GM18511 (cell line): ENCODE results near the gene SLC4A11.
"Not testable (repeated sequence)": the region's sequence is repeated elsewhere in the genome, so short reads cannot be mapped to it uniquely, and the experiment has no call there.

Experiments used
- ATAC-seq: cut with Tn5 transposase; IDR thresholded peaks from one replicate; pipeline ENCODE4 v1.9.1; 2021; ENCODE audit warnings: mild to moderate bottlenecking, moderate library complexity; ENCODE audit not compliant: unreplicated experiment

Gene SLC4A11

DNA sequence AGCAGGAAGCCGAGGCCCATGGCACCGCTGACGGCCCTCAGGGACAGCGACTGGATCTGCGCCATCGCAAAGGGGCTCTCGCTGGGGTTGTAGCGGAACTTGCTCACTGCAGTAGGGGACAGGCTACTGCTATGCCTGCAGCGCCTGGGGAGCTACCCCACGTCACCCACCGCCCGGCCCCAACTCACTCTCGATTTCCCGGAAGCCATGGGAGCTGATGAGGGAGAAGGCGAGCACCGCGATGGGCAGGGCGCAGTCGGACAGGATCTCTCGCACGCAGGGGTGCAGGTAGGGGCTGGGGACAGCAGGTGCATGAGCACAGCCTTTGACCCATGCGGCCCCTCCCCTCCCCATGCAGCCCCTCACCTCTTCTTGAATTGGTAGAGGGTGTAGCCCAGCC is 9.8 kb downstream of the SLC4A11 start:
- ATAC-seq = no peak

DNA sequence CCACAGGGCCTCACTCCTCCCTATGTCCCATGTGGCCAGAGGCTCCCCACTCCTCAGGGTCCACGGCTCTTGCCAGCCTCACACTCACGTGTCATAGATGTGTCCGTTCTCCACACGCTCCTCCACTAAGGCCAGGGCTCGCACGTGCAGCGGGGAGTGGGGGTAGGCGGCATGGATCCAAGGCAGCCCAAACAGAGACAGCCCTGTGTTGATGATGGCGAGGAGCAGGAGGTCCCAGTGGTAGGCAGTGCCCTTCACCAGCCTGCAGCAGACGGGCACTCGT is 10.3 kb downstream of the SLC4A11 start:
- no peak for ATAC-seq

DNA sequence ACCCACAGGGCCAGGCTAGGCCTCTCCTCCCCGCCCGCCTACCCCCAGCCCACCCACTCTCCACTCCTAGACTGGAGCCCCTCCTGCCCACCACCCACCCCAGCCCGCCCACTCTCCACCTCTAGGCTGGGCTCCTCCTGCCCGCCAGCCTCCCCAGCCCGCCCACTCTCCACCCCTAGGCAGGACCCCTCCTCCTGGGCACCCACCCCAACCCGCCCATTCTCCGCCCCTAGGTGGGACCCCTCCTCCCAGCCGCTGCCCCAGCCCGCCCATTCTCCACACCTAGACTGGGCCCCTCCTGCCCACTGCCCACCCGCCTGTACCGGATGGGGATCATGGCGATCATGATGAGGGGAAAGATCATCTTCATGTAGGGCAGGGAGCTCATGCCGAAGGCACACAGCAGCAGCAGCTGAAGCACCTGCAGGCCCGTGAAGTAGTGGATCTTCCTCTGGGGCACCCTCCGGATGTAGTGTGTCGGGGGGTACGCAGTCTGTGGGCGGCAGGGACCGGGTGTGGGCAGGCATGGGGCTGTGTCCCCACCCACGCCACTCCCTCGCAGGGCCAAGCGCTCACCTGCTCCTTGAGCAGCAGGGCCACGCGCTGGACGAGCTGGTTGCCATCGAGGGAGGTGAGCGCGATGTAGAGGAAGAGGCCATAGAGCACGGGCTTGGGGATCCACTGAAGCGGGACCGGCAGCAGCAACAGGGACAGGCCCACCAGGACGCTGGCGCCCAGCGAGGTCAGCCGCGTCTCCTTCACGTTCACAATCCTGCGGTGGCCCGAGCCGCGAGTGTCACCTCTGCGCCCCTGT is 10.8 kb downstream of the SLC4A11 start:
- no peak for ATAC-seq

DNA sequence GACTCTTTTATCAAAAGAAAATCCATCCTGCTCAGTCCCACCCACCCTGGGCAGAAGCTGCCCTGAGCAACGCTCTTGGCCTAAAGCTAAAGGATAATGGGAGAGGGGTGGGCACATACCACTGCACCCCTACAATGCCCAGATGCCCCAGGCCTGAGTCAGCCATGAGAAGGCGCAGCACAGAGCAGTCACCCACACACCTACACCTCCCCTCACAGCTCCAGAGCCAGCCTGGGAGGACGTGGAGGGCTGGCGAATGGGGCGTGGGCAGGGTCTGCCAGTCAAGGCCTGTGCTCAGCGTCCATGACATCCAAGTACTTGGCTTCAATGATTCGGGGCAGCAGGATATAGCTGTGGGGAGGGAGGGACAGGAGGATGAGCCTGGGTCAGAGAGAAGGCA is 11.5 kb downstream of the SLC4A11 start:
- no peak for ATAC-seq

DNA sequence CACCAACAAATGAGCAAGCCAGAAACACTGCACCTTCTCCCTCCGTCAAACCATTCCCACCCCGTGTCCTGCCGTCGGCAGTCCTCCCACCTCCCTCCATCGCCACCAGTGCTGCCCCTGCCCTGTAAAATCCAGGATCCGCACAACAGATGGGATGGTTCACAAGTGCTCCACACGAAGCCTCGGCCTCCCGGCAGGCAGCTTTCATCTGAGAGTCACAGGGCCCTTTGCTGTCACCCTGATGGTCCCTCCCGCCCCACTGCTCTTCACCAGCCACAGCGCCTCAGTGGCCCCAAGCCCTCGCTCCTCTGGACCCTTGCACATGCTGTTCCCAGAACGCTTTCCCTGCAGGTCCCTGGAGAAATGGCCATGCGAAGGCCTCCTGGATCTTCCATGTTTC is 12.1 kb downstream of the SLC4A11 start:
- no peak for ATAC-seq

DNA sequence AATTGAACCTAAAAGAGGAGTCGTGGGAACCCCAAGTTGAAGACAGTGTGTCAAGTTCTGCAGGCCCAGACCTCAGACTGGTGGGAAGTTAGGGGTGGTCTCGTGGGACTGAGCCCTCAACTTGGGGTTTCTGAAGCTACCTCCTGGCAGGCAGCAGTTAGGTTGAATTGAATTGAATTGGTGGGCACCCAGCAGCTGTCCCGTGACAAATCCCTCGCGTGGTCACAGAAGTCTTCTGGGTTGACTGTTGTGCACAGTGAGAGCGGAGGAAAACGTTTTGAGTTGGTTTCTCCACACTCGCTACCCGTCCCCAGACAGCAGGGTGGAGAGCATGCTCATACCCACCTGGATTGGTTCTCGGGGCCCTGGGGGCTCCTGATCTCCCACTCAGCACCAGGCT is 12.9 kb downstream of the SLC4A11 start:
- no peak for ATAC-seq

DNA sequence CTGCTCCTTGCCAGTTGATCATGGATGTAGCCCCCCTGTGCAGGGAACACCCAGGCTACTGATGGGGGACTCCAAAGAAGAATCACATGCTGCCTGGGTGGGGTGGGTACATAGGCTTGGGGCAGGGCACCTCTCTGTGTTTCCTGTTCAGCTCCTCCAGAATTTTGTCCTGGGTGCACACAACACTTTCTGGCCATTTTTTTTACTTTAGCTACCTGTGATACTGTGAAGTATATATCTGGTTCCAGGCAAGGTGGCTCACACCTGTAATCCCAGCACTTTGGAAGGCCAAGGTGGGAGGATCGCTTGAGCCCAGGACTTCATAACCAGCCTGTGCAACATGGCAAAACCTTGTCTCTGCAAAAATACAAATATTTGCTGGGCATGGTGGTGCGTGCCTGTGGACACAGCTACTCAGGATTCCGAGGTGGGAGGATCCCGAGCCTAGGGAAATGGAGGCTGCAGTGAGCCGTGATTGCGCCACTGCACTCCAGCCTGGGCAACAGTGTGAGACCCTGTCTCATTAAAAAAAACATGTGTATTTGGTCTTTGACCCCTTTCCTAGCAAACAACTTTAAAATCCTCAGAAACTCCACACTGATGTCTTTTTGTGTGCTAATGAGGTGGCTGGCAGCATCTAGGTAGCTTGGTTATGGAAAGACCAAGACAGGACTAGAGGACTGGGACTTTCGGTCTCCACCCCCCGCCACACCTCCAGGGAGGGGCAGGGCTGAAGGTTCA is 14.1 kb downstream of the SLC4A11 start:
- no peak for ATAC-seq

DNA sequence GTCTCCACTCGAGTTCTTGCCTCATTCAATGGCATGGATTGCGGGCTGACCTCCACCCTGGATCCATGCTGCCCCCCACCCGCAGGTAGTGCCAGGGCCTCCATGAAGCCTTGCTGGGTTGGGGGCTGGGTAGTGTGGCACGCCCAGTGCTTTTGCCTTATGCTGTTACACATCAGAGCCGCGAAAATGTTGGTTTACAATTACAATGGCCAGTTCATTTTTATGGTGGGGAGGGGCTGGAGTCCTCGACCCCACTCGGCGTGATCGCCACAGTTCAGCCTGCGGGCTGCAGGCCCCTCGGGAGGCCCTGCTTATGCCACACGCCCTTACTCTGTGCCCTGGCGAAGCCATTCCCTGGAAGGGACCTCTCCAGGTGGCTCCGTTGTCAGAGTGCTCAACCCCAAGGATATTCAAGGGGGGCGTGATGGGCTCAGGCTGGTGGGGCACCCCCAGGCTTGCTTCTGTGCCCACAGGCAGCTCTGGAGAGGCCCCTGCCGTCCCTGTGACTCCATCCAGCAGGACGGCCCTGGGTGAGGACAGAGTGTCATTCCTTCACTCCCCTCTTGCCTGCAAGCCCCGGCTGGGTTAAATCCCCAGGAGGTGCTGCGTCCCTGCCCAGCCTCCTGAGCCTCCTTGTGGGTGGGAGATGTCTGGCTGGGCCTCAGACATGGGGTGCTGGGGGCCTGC is 14.9 kb downstream of the SLC4A11 start:
- ATAC-seq = no peak

DNA sequence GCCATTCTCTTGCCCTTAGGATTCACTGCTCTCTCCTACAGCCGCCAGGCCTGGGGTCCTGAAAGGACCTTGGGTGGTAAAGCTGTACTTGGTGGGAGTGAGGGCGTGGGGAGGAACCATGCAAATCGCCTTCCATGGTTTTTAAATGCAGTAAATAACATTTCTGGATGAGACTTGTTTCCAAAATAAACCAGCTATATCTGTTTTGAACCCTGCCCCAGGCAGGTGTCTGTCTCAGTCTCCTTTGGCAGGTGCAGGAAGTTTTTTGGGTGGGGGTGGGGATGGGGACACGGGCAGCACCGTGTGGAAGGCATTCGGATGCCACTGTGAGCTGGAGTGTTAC is 15.4 kb downstream of the SLC4A11 start:
- no peak for ATAC-seq

DNA sequence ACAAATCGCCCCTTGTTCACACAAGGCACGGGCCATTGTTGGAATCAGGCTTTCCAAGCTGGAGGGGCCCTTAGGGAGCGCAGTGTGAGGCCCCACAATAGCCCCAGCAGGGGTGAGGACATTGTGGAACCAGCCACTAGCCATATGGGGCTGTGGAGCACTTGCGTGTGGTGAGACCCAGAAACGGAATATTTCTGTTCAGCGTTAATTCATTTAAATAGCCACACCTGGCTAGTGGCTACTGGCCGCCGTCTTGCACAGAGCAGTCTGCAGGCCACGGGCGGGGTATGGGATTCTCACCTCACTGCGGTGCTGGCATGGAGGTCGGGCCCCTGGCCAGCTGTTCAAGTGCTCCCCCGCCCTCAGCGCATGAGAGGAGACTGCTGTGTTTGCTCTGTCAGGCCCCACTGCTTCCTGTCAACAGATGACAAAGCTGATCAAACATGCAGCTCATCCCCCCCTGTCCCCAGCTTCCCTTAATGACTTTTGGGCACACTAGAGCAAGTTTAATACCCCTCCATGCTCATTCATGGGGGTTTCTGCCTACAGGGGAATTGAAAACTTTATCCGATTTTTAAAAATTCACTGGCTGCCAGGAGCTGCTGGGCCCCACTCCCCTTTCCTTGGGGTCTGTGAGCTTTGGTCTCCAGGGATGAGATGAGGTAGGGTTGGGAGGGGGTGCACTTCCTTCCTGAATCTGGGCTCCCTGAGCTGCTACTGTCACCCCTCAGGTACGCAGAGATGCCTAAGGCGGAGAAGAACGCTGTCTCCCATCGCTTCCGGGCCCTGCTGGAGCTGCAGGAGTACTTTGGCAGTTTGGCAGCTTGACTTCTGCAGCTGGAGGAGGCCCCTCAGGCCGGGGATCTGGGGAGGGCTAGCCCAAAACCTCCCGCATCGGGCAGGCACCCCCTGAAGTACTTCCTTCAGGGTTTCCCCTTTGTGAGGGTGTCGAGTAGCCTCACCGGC is 16.1 kb downstream of the SLC4A11 start:
- peak; percentile 71 for ATAC-seq

DNA sequence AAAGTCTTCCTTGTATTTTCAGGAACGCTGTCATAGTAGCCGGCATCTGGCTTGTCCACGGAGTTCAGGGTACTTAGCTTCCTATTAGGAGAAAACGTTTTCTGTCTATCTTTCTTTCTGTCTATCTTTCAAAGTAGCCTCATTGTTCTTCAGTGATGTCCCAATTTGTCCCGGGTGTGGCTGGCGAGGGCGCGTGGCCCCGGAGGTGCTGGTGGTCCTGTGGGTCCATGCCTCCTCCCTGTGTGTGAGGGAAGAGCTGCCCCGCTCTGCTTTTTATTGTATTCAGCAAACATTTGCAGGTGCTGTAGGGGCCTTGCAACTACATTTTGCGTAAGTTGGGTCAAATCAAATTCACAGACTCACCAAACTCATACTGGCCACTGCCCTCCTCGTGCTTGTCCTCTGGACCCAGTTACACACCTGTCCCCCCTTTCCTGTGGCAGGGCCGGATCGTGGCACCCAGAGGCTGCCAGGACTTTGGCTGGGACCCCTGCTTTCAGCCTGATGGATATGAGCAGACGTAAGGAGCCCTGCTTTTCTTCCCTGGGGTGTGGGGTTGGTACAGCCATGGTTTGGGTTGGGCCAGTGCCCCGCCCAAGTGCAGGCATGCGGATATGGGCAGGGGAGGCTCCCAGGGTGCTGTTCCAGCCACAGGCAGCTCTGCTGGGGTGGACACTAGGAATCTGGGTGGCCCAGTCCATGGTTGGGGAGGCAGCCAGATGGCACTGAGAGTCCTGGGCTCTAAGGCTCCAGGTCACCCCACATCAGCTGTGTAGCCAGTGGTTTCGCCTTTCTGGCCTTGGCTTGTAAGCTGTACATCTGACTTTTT is 17.4 kb downstream of the SLC4A11 start:
- no peak for ATAC-seq

DNA sequence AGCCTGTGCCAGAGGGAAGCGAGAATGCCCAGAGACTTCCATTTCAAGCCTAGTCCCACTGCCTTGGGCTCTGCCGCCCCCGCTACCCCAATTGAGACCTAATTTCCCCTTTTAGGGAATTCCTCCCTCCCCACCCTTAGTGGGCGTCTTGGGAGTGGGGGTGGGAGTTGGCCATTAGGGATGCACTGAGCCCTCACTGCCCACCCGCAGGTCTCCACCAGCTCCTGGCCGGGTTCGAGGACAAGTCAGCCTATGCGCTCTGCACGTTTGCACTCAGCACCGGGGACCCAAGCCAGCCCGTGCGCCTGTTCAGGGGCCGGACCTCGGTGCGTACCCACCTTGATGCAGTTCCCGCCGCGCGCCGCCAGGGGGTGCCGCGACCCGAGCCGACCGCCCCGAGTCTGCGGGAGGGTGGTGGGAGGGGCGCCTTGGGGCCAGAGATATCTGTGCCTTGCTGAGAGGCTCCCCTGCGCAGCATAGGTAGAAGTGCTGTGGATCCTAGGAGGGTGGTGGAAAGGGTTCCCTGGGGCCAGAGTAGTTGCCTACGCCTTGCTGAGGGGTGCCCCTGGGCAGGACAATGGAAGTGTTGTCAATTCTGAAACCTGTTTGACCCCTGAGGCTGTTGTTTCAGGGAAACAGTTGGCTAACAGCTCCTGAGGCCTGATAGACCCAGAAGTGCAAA is 20.5 kb downstream of the SLC4A11 start:
- peak; percentile 62 for ATAC-seq

DNA sequence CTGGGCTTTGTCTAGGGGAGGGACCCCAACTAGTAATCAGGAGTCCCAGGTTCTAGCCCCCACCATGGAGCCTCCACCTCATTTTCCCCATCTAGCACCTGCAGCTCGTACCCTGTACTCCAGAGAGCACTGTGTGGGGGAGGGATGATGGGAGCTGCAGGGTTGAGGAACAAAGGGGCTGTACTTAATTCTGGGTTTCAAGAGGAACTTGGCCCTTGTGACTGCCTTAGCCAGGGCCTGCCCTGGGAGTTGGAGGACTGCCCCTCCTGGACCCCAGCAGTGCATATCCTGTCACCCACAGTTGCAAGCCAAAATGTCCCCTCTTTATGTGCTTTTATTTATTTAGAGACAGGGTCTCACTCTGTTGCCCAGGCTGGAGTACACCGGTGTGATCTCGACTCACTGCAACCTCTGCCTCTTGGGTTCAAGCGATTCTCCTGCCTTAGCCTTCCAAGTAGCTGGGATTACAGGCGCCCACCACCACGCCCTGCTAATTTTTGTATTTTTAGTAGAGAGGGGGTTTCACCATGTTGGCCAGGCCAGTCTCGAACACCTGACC is 23.6 kb downstream of the SLC4A11 start:
- ATAC-seq = not testable (repeated sequence)

DNA sequence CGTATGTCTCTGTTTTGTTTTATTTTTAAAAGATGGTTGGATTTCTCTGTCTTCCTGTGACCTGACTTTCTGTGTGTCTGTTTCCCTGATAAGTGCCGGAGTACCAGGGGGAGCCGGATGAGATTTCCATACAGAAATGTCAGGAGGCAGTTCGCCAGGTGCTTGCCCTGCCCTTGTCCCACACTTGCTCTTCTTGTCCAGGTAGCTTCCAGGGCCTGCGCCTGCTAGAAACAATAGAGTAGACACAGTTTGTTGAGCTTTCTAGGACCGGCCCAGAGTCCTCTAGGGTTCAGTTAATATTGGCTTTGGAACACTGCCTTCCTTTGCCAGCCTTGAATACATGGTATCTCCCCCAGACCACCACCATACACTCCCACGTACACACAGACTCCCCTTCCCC is 25.8 kb downstream of the SLC4A11 start:
- no peak for ATAC-seq

DNA sequence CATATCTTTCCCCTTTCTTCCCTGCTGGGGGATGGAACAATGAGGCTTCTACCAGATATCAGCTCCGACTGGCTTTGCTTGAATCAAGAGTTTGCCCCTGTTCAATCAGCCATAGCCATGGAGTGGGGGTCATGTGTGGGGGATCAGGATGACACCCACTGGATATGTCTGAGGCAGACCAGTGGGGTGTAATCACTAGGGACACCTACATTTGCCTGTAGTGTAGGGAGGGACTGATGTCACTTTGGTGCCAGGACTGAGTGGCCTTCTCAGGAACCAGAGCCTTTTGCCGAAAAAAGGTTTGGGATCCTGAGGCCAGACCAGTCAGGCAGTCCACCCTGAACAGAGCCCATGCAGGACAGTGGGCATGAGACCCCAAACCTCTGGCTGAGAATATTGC is 28.6 kb downstream of the SLC4A11 start:
- no peak for ATAC-seq

DNA sequence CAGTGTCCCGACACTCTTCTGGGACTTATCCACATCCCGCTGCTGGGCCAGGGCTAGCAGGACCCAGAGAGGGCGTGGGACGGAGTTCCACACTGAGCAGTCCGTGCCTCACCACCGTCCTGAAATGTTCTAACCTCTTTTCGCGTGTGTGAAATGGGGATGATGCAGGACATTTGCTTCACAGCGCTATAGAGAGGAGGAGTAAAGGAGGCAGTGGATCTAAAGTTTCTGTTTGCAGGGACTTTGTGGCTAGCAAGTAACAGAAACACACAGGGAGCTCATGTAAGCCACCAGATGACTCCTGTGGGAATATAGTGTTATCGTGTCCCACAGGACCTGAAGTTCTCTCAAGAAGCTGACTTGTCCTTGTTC is 29.1 kb downstream of the SLC4A11 start:
- ATAC-seq = peak; percentile 29

DNA sequence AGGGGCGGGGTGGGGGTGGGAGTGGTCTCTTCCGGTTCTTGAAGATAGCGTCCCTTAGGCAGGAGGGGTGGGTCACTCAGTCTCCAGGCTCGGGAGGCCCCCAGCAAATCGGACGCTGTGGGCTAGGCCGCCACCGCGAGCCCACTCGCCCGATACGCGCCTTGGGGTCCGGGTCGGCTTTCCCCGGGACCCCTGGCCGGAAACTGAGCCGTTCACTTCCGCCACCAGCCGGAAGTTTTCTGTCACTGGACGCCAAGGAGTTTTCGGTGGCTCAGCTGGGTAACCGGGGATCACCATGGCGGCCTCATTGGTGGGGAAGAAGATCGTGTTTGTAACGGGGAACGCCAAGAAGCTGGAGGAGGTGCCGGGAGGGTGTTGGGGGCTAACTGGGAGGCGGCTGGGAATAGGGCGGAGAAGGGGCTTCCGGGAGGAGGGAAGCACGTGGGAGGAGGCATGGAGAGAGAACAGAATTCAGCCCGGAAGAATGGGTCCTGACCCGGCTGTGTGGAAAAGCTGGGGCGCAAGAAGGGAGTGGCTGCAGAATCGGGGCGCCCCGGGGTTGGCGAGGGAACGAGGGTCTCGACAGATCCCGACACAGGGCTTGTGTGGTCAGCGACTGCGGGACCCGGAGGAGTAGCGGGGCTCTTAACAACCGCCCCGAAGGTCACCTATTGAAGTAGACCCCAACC is 29.6 kb downstream of the SLC4A11 start, which contains the start of gene ITPA:
Gene ITPA (plus strand): TSS at position 242 of the 689 bp plus-strand sequence. CDS start 54 bp downstream, at position 296.
- ATAC-seq = peak; percentile 55

DNA sequence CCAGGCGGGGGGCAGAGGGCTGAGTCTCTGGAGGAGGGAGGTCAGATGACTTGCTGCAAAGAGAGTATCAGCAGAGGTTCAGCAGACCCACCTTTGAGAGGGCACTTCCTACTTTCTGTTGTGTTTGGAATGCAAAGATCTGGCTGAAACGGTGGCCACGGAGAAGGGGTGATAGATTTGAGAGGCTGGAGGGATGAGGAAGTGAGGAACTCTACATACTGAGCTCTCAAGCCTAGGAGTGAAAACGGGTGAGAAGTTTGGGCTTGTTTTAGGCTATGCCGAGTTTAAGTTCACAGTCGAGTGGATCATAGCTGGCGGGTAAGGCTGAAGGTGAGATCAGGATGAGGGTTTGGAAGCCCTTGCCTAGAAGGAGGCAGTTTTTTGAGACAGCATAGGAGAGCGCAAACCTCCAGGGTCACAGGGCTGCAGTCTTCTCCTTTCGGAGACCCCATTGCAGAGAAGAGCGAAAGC is 30.2 kb downstream of the SLC4A11 start:
- no peak for ATAC-seq
